Measurements from ENCODE around the gene LHPP.

DNA sequence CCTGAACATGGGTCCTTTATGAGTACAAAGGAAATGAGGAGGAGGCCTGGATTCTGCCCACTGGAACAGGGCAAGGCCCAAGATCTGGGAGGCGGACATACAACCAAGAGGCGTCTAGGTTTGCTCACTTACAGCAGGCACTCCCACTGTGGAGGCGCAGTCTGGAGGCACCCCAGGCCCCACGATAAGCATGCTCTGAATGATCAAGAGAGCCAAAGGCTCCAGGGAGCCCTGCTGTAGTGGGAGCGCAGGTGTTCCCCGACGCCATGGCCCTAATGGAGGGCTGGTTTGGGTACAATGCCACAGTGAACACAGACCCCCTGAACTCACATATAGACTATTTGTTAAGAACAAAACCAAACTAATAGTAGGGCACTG lies 194.5 kb downstream of the LHPP start:
- TF ChIP-seq GATA2 (IDR thresholded peaks at IDR 0.05; ENCODE audit: low read depth, low read length), result no peak
- TF ChIP-seq GATA3 (IDR thresholded peaks at IDR 0.05; ENCODE audit: low read depth, low read length), result no peak

All from SH-SY5Y (cell line).